ENCODE results near the gene WIPF2.
A peak's percentile ranks its signal among the peaks of the same experiment; 100 is the strongest.

Gene WIPF2

GRCh38 chr17:40218740-40219593 is at the start of gene WIPF2:
Gene WIPF2 (plus strand): TSS chr17:40219304. CDS start chr17:40256460, 37,156 bp downstream.
- DNase-seq, result peak; percentile 98

DNA sequence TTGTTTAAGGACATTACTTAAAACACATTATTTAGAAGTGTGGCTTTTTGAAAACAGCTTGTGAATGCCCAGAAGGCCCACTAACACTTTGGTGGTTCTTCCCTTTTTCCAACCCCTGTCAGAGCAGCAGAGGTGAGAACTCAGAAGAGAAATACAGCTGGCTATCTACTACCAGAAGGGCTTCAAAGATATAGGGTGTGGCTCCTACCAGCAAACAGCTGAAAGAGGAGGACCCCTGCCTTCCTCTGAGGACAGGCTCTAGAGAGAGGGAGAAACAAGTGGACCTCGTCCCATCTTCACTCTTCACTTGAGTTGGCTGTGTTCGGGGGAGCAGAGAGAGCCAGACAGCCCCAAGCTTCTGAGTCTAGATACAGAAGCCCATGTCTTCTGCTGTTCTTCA is 48.8 kb upstream of the WIPF2 start:
- DNase-seq, result no peak

DNA sequence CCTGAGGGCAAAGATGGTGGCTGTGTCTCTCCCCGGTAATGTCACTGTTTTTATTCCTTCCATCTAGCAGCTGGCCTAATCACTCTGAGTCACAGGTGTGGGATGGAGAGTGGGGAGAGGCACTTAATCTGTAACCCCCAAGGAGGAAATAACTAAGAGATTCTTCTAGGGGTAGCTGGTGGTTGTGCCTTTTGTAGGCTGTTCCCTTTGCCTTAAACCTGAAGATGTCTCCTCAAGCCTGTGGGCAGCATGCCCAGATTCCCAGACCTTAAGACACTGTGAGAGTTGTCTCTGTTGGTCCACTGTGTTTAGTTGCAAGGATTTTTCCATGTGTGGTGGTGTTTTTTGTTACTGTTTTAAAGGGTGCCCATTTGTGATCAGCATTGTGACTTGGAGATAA is 47.4 kb upstream of the WIPF2 start:
- no peak for DNase-seq

GRCh38 chr17:40173091-40173777 is 45.9 kb upstream of the WIPF2 start:
- no peak for DNase-seq

DNA sequence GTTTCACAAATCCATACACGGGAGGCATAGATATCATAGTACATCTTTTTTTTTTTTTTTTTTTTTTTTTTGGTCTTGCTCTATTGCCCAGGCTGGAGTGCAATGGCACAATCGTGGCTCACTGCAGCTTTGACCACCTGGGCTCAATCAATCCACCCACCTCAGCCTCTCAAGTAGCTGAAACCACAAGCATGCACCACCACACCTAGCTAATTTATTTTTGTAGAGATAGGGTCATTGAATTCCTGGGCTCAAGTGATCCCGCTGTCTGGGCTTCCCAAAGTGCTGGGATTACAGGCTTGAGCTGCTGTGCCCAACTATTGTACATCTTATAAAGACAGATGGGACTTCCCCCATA is 45.3 kb upstream of the WIPF2 start:
- no peak for DNase-seq

DNA sequence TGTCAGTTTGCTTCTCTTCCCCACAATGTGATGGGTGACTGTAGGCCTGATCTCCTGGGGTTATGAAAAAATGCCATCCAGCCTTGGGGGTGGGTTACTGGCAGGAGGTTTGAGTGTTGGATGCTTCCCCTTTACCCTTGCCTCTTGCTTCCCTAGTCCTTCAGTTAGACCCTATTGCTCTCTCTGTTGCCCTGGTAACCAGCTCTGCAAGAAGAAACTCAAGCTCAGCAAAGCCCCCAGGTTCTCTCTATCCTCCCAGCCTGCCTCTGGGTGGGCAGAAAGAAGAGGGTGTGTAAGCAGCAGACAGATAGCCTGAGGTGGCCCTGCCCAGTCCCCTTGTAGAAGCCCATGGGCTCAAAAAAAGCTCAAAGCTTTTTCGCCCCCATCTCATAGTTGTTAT is 44.6 kb upstream of the WIPF2 start:
- DNase-seq, result no peak

GRCh38 chr17:40175928-40176753 is 43.0 kb upstream of the WIPF2 start:
- peak; percentile 74 for DNase-seq

- peak; percentile 78 for DNase-seq
Observed at GRCh38 chr17:40176754-40177110, 42.4 kb upstream of the WIPF2 start.

- DNase-seq, result peak; percentile 53
Observed at GRCh38 chr17:40177275-40177874, 41.7 kb upstream of the WIPF2 start, which contains the start of gene RAPGEFL1. Gene RAPGEFL1 (plus strand): TSS chr17:40177470. CDS start chr17:40177862, 392 bp downstream.

DNA sequence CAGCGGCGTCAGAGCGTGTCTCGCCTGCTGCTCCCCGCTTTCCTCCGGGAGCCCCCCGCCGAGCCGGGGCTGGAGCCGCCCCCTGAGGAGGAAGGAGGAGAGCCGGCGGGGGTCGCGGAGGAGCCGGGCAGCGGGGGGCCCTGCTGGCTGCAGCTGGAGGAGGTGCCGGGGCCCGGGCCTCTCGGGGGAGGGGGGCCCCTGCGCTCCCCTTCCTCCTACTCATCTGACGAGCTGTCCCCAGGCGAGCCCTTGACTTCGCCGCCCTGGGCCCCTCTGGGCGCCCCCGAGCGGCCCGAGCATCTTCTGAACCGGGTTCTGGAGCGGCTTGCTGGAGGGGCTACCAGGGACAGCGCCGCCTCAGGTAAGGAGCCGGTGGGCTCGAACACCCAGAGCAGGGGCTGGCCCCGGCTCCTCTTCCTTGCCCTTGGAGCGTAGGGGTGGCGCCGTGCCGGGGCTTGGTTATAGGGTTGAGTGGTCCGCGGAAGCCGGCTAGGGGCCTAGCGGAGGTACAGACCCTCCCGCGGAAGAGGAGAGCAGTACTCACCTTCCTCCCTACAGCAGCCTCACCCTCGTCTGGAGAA is 41.0 kb upstream of the WIPF2 start:
- DNase-seq, result no peak

DNA sequence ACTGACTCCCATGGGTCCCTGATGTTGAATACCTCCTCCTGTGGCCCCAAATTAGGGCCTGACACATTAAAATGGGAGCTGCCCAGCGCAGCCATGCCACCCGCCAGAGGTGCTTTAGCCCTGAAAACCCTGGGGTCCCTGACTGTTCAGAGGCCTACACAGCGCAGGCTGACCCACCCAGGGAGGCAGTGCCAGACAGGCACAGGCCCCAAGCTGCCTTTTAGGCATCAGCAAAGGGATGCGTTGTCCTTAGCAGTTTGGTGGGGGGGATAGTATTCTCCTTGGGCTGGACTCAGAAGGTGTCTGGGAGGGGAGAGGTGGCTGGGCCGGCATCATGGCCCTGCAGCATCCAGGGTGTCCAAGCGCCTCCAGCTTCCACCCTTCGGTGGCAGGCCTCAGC is 40.4 kb upstream of the WIPF2 start:
- DNase-seq, result no peak

DNA sequence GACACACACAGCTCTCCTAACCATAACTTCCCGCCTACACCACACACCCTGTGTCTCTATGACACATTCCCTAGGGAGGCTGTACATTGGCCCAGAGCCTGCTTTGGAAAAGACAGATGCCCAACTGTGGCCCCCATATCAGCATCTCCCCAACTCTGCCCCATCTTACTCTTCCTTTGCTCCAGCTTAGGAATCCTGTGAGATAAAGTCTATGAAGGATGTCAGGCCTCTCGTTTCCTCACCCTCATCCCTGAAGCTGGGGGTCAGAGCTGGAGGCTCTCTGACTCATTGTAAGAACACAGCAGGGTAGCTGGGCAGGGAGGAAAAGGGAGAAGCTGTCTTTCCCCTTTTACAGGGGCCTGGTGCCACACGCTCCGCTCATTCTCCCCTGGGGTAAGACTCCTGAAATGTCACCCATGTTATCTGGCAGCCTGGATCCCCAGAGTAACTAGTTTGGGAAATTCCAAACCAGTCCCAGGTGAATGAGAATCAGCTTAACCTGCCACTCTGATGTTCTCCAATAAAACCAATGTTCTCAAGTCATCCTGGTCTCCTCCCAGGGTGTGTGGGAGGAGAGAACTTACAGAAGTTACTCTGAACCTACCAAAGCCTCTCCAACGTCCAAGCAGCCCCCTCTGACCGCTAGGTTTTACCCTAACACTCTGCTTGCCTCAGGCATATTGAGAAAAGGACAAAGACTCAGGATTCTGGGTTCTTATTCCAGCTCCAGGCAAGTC is 39.0 kb upstream of the WIPF2 start:
- DNase-seq, result no peak

- no peak for DNase-seq
Observed at GRCh38 chr17:40180694-40181093, 38.4 kb upstream of the WIPF2 start.

DNA sequence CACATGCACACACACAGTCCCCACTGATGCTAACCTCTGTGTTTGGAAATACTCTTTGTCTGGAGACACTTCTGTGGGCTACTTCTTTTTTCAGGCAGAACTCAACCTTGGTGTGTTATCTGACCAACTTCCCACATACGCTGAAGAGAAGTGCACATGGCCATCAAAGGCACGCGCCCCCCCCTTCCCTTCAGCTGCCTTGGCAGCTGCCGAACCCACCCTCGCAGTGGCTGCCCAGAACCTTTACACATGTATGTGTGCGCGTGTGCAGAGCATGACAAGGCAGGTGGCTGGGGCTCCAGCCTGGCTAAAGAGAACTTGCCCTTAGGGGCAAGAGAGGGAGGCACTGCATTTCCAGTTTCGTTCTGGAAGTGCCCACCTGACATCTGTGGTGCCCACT is 37.9 kb upstream of the WIPF2 start:
- no peak for DNase-seq

GRCh38 chr17:40182606-40183005 is 36.5 kb upstream of the WIPF2 start:
- no peak for DNase-seq

GRCh38 chr17:40187238-40187637 is 31.9 kb upstream of the WIPF2 start:
- DNase-seq, result no peak

- DNase-seq, result no peak
Observed at GRCh38 chr17:40188694-40189093, 30.4 kb upstream of the WIPF2 start.

GRCh38 chr17:40190197-40191021 is 28.7 kb upstream of the WIPF2 start:
- peak; percentile 62 for DNase-seq

DNA sequence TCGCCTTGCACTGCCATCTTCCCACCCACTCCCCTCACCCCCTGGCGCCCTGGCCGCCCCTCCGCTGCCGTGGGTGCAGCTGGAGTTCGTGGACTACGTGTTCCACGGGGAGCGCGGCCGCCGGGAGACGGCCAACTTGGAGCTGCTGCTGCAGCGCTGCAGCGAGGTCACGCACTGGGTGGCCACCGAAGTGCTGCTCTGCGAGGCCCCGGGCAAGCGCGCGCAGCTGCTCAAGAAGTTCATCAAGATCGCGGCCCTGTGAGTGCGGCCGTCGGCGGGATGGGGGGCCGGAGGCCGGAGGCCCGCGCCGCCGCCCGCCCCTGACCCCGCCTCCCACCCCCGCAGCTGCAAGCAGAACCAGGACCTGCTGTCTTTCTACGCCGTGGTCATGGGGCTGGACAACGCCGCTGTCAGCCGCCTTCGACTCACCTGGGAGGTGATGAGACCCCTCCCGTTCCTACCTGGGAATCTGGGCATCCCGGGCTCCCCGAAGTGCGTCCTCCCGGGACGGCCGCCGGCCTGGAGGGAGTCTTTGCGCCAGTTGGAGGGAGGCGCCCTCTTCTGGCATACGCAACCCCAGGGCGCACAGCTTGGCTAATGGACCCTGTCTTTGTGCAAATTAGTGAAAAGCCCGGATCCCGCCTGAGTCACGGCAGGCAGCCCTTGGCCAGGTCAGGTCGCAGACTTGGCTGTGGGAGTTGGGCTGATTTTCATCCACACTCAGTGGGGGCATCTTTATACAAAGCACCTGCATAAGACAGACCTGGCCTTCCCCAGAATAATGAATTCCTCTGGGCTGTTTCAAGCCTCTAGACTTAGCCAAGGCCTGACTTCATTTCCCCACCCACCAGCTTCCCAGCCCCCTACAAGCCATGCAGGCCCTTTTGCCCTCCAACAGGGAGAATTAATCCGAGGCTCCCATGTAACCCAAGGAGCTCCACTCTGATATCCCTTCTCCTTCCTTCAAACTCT is 27.6 kb upstream of the WIPF2 start:
- DNase-seq, result peak; percentile 70

DNA sequence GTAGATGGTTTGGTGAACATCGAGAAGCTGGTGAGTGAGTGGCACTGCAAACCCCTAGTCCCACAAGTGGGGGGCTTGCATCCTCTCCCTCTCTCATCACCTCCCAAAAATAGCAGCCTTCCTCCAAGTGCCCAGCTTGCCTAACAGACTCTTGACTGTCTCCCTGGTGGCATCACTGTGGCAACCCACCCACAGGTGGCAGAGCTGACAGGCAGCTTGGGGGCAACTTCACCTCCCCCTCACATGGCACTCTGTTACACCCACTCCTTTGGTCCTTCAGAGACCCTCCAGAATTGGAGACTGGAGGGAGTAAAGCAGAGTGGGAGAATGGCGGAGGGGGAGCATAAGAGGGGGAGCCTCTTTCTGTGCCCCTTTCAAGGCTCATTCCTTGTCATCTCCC is 26.1 kb upstream of the WIPF2 start:
- no peak for DNase-seq
